ENCODE data around the gene PGAP3.

The PGAP3 gene, protein sequence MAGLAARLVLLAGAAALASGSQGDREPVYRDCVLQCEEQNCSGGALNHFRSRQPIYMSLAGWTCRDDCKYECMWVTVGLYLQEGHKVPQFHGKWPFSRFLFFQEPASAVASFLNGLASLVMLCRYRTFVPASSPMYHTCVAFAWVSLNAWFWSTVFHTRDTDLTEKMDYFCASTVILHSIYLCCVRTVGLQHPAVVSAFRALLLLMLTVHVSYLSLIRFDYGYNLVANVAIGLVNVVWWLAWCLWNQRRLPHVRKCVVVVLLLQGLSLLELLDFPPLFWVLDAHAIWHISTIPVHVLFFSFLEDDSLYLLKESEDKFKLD

DNA sequence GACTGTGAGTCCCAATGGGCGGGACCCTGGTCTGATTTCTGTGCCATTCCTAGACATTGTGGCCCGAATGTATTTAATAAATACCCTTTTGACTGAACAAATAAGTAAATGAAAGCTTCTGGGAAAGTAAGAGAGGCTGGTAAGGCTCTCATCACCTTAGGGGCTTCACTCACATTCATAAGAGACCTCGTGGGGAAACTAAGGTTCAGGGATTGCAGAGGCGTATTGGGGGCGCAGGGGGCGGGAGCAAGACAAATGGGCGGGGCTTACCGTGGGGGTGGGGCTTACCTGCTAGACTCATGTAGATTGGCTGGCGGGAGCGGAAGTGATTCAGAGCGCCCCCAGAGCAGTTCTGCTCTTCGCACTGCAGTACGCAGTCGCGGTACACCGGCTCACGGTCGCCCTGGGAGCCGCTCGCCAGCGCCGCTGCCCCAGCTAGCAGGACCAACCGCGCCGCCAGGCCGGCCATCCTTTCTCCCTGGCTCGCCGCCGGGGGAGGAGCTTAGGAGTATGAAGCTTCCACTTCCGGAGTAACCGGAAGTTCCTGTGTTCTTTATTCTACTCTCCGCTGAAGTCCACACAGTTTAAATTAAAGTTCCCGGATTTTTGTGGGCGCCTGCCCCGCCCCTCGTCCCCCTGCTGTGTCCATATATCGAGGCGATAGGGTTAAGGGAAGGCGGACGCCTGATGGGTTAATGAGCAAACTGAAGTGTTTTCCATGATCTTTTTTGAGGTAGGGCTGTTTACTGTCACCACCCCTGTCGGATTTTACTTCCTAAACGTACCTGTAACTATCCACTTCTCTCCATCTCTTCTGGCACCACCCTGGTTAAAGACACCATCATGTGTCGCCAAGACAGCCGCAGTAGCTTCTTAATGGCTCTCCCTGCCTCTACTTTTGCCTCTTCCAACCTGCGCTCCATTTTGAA lies at the start of gene PGAP3:
Gene PGAP3 (minus strand): TSS at position 512 of the 929 bp plus-strand sequence. CDS start 43 bp downstream, at position 469.
- Histone ChIP-seq H4K20me1 (ENCODE audit: insufficient read depth, low read length, poor library complexity, severe bottlenecking) (no peaks in the 10 kb centered on the region), H3K36me3 (ENCODE audit: insufficient read depth, low read length) (no peaks in the 10 kb centered on the region), H3K4me2 (ENCODE audit: low read depth, low read length, poor library complexity, severe bottlenecking) (peak within 1 kb of the TSS; percentile 96), H3K4me1 (ENCODE audit: insufficient read depth, low read length, poor library complexity, severe bottlenecking) (peaks cover 22% of the 10 kb centered on the region), H3K4me3 (ENCODE audit: low read length, poor library complexity, severe bottlenecking) (peak within 1 kb of the TSS; percentile 97), H3K79me2 (ENCODE audit: insufficient read depth, low read length) (no peaks in the 10 kb centered on the region), H3K9ac (ENCODE audit: low read depth, low read length, poor library complexity, severe bottlenecking) (peak within 1 kb of the TSS; percentile 88), H3K9me2 (replicated peaks; ENCODE audit: low read depth, low read length) (no peaks in the 10 kb centered on the region), H3K9me3 (ENCODE audit: insufficient read depth, low read depth, low read length) (no peaks in the 10 kb centered on the region), H3F3A (ENCODE audit: low read depth) (peaks cover 5% of the 10 kb centered on the region; the same call in 1 of the 2 replicates), H3K27me3 (ENCODE audit: insufficient read depth, low read length, poor library complexity, severe bottlenecking) (peaks cover 12% of the 10 kb centered on the region), H2AFZ (ENCODE audit: low read length) (peak within 1 kb of the TSS; percentile 95)
- TF ChIP-seq EZH2phosphoT487 (IDR thresholded peaks at IDR 0.05; ENCODE audit: borderline replicate concordance) (no peak), CTCF (conservative IDR thresholded peaks at IDR 0.05; ENCODE audit: low read length) (no peak)

GRCh38 chr17:39737206-39737759 lies 49.4 kb upstream of the PGAP3 start:
- Histone ChIP-seq H3K36me3 (ENCODE audit: insufficient read depth, low read length) (no peaks in the 10 kb centered on the region), H3K9me3 (ENCODE audit: insufficient read depth, low read depth, low read length) (no peaks in the 10 kb centered on the region), H3K9ac (ENCODE audit: low read depth, low read length, poor library complexity, severe bottlenecking) (no peak overlapping the region), H3K27me3 (ENCODE audit: insufficient read depth, low read length, poor library complexity, severe bottlenecking) (no peaks in the 10 kb centered on the region), H4K20me1 (ENCODE audit: insufficient read depth, low read length, poor library complexity, severe bottlenecking) (no peaks in the 10 kb centered on the region), H3K4me1 (ENCODE audit: insufficient read depth, low read length, poor library complexity, severe bottlenecking) (no peaks in the 10 kb centered on the region), H3K4me2 (ENCODE audit: low read depth, low read length, poor library complexity, severe bottlenecking) (no peak overlapping the region), H3F3A (ENCODE audit: low read depth) (no peaks in the 10 kb centered on the region), H2AFZ (ENCODE audit: low read length) (no peak overlapping the region), H3K79me2 (ENCODE audit: insufficient read depth, low read length) (no peaks in the 10 kb centered on the region), H3K9me2 (replicated peaks; ENCODE audit: low read depth, low read length) (no peaks in the 10 kb centered on the region), H3K4me3 (ENCODE audit: low read length, poor library complexity, severe bottlenecking) (no peak overlapping the region)
- TF ChIP-seq EZH2phosphoT487 (IDR thresholded peaks at IDR 0.05; ENCODE audit: borderline replicate concordance), result no peak

- no peak for TF ChIP-seq CTCF (conservative IDR thresholded peaks at IDR 0.05; ENCODE audit: low read length)
- no peak for TF ChIP-seq EZH2phosphoT487 (IDR thresholded peaks at IDR 0.05; ENCODE audit: borderline replicate concordance)
- no peak overlapping the region for H2AFZ ChIP-seq (ENCODE audit: low read length)
- H3K36me3 ChIP-seq (ENCODE audit: insufficient read depth, low read length), result no peaks in the 10 kb centered on the region
- H3K27me3 ChIP-seq (ENCODE audit: insufficient read depth, low read length, poor library complexity, severe bottlenecking), result no peaks in the 10 kb centered on the region
- H3K4me1 ChIP-seq (ENCODE audit: insufficient read depth, low read length, poor library complexity, severe bottlenecking), result no peaks in the 10 kb centered on the region
- H3K4me3 ChIP-seq (ENCODE audit: low read length, poor library complexity, severe bottlenecking), result no peak overlapping the region
- H3K79me2 ChIP-seq (ENCODE audit: insufficient read depth, low read length), result no peaks in the 10 kb centered on the region
- no peaks in the 10 kb centered on the region for H4K20me1 ChIP-seq (ENCODE audit: insufficient read depth, low read length, poor library complexity, severe bottlenecking)
- no peak overlapping the region for H3K4me2 ChIP-seq (ENCODE audit: low read depth, low read length, poor library complexity, severe bottlenecking)
- H3F3A ChIP-seq (ENCODE audit: low read depth), result no peaks in the 10 kb centered on the region
- H3K9me2 ChIP-seq (replicated peaks; ENCODE audit: low read depth, low read length), result no peaks in the 10 kb centered on the region
- H3K9me3 ChIP-seq (ENCODE audit: insufficient read depth, low read depth, low read length), result no peaks in the 10 kb centered on the region
- no peak overlapping the region for H3K9ac ChIP-seq (ENCODE audit: low read depth, low read length, poor library complexity, severe bottlenecking)
Observed at GRCh38 chr17:39736319-39737165, 48.7 kb upstream of the PGAP3 start.

Data from Loucy (cell line).